Osteoblast (primary cell): ENCODE measurements around the gene PDXK. TPM values are rescaled to one million over a fixed set of nuclear protein-coding genes. Genes with fewer than 3 reads are reported as not detected.
A peak's percentile ranks its signal among the peaks of the same experiment; 100 is the strongest.

Experiments
- DNase-seq: peaks from one replicate; pipeline ENCODE4 v3.0.0; 2011; ENCODE audit warnings: low spot score, mixed read lengths; ENCODE audit not compliant: insufficient read length; ENCODE audit errors: missing footprints
- H2AFZ ChIP-seq: 2 replicates; pipeline ENCODE4 v1.6.0; 2011; ENCODE audit warnings: mild to moderate bottlenecking, low read length
- H3K27ac ChIP-seq: 2 replicates; pipeline ENCODE4 v1.5.1; 2011; ENCODE audit warnings: mild to moderate bottlenecking, low read depth, low read length, moderate library complexity
- H3K27me3 ChIP-seq: 2 replicates; pipeline ENCODE4 v1.6.0; 2012; ENCODE audit warnings: mild to moderate bottlenecking, control low read depth, inconsistent platforms, low read length, moderate library complexity; ENCODE audit not compliant: insufficient read depth
- H3K36me3 ChIP-seq: 2 replicates; pipeline ENCODE4 v1.5.1; 2011; ENCODE audit warnings: mild to moderate bottlenecking, low read length, control low read depth, moderate library complexity; ENCODE audit not compliant: insufficient read depth
- H3K4me1 ChIP-seq: 2 replicates; pipeline ENCODE4 v1.5.1; 2011; ENCODE audit warnings: mild to moderate bottlenecking, low read length, control low read depth, moderate library complexity; ENCODE audit not compliant: insufficient read depth
- H3K4me2 ChIP-seq: 2 replicates; pipeline ENCODE4 v1.6.0; 2011; ENCODE audit warnings: mild to moderate bottlenecking, low read length; ENCODE audit not compliant: insufficient read depth
- H3K4me3 ChIP-seq: fragments of 200-600 bp; sonication (generic); 3 replicates; pipeline ENCODE4 v1.5.1; 2012; ENCODE audit warnings: mild to moderate bottlenecking, low read length, inconsistent platforms; ENCODE audit not compliant: insufficient read depth
- H3K79me2 ChIP-seq: 2 replicates; pipeline ENCODE4 v1.6.0; 2012; ENCODE audit warnings: mild to moderate bottlenecking, low read length, control low read depth, inconsistent platforms; ENCODE audit not compliant: insufficient read depth
- H3K9me3 ChIP-seq: 2 replicates; pipeline ENCODE4 v1.5.1; 2011; ENCODE audit warnings: low read depth, low read length, control low read depth
- H4K20me1 ChIP-seq: 2 replicates; pipeline ENCODE4 v1.6.0; 2012; ENCODE audit warnings: mild to moderate bottlenecking, low read length, control low read depth; ENCODE audit not compliant: insufficient read depth
- CTCF ChIP-seq: IDR thresholded peaks from 2 replicates; pipeline ENCODE4 v1.5.1; 2011; ENCODE audit warnings: mild to moderate bottlenecking, low read depth, low read length, moderate library complexity; ENCODE audit errors: extremely low read depth
- total RNA-seq: library from RNA; depleted of rRNA; stranded (reverse); fragments of >200 nt; gene quantifications from 2 replicates; pipeline ENCODE4 v1.2.3, GENCODE V29; 2012

PDXK gene
- total RNA-seq, 1 donor, result 89.4 TPM

GRCh38 chr21:43755820-43756594 lies 37.1 kb downstream of the PDXK start:
- H3K4me3 ChIP-seq, result no peak overlapping the region
- no peak overlapping the region for H2AFZ ChIP-seq
- no peaks in the 10 kb centered on the region for H3K9me3 ChIP-seq
- peaks cover 79% of the 10 kb centered on the region for H3K36me3 ChIP-seq
- no peaks in the 10 kb centered on the region for H3K27me3 ChIP-seq
- DNase-seq, result no peak
- peaks cover 4% of the 10 kb centered on the region for H4K20me1 ChIP-seq
- no peak overlapping the region for H3K27ac ChIP-seq
- no peak overlapping the region for H3K4me2 ChIP-seq
- H3K79me2 ChIP-seq, result peaks cover 5% of the 10 kb centered on the region
- H3K4me1 ChIP-seq, result peaks cover 10% of the 10 kb centered on the region
- TF ChIP-seq CTCF, result no peak

- no peak overlapping the region for H2AFZ ChIP-seq
- TF ChIP-seq CTCF, result no peak
- peaks cover 77% of the 10 kb centered on the region for H3K36me3 ChIP-seq
- H4K20me1 ChIP-seq, result peaks cover 4% of the 10 kb centered on the region
- no peak for DNase-seq
- peaks cover 5% of the 10 kb centered on the region for H3K79me2 ChIP-seq
- H3K27ac ChIP-seq, result peak overlapping the region; percentile 62
- no peaks in the 10 kb centered on the region for H3K27me3 ChIP-seq
- H3K4me1 ChIP-seq, result peaks cover 10% of the 10 kb centered on the region
- H3K4me2 ChIP-seq, result peak overlapping the region; percentile 75
- no peak overlapping the region for H3K4me3 ChIP-seq
- H3K9me3 ChIP-seq, result no peaks in the 10 kb centered on the region
Observed at GRCh38 chr21:43757601-43758000, 38.7 kb downstream of the PDXK start.

- peak; percentile 95 for DNase-seq
- peak overlapping the region; percentile 75 for H3K4me2 ChIP-seq
- TF ChIP-seq CTCF, result no peak
Observed at GRCh38 chr21:43758111-43758641, 39.2 kb downstream of the PDXK start.

GRCh38 chr21:43758811-43759210 lies 39.9 kb downstream of the PDXK start:
- peaks cover 73% of the 10 kb centered on the region for H3K36me3 ChIP-seq
- no peak overlapping the region for H3K4me2 ChIP-seq
- H3K9me3 ChIP-seq, result no peaks in the 10 kb centered on the region
- H3K4me1 ChIP-seq, result peaks cover 10% of the 10 kb centered on the region
- no peak for TF ChIP-seq CTCF
- no peak for DNase-seq
- H2AFZ ChIP-seq, result no peak overlapping the region
- H4K20me1 ChIP-seq, result peaks cover 8% of the 10 kb centered on the region
- peaks cover 5% of the 10 kb centered on the region for H3K79me2 ChIP-seq
- no peak overlapping the region for H3K4me3 ChIP-seq
- no peaks in the 10 kb centered on the region for H3K27me3 ChIP-seq
- peak overlapping the region; percentile 62 for H3K27ac ChIP-seq

More at GRCh38 chr21:43758111-43758641, 39.2 kb downstream of the PDXK start:
- Histone ChIP-seq H2AFZ (no peak overlapping the region), H3K36me3 (peaks cover 77% of the 10 kb centered on the region), H3K27ac (peak overlapping the region; percentile 62), H3K79me2 (peaks cover 5% of the 10 kb centered on the region), H3K9me3 (no peaks in the 10 kb centered on the region), H3K27me3 (no peaks in the 10 kb centered on the region), H3K4me1 (peaks cover 10% of the 10 kb centered on the region), H4K20me1 (peaks cover 8% of the 10 kb centered on the region), H3K4me3 (peak overlapping the region; percentile 55)
